ENCODE measurements around the gene ARHGAP6. TPM values are rescaled to one million over a fixed set of nuclear protein-coding genes. Genes with fewer than 3 reads are reported as not detected.

ARHGAP6 gene
- total and polyA plus RNA-seq, 7 donors: 1.8 to 20.6 (median 6.4) TPM

DNA sequence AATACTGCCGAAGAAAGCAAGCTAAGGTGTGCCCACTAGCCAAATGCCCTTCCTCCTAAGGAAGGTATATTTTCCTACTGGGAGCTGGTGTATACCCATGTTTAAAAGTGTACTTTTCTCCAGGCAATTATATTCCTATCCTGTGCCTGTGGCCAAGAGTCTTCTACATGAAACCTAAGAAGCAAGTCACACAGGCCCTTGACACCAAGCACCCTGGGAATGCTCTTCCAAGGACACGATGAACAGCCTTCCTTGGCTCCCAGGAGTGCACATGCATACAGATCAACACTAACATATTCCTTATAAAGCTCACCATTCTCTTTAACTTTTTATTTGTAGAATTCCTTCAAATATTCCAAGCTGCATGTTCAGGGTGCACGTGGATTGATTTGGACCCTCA, 17.3 kb upstream of the ARHGAP6 start:
- Histone ChIP-seq H3K4me3 (no peak overlapping the region), H3K36me3 (ENCODE audit: insufficient read depth in 1 of 2, low read depth in 1 of 2) (no peaks in the 10 kb centered on the region), H3K27me3 (ENCODE audit: insufficient read depth in 3 of 3, low read length in 2 of 3) (peaks cover 0 to 6% (median 0%) of the 10 kb centered on the region in 3 donors), H3K27ac (no peak overlapping the region), H3K9me3 (no peaks in the 10 kb centered on the region), H3K4me1 (peaks cover 4% of the 10 kb centered on the region)
- 39 to 56% (median 53%) methylated on average over 3 of the region's 3 CpGs for WGBS, 3 donors
- ATAC-seq (peak in 2 of 4 donors; percentile 61 to 71), DNase-seq (no peak)
- TF ChIP-seq, protein P1, sequence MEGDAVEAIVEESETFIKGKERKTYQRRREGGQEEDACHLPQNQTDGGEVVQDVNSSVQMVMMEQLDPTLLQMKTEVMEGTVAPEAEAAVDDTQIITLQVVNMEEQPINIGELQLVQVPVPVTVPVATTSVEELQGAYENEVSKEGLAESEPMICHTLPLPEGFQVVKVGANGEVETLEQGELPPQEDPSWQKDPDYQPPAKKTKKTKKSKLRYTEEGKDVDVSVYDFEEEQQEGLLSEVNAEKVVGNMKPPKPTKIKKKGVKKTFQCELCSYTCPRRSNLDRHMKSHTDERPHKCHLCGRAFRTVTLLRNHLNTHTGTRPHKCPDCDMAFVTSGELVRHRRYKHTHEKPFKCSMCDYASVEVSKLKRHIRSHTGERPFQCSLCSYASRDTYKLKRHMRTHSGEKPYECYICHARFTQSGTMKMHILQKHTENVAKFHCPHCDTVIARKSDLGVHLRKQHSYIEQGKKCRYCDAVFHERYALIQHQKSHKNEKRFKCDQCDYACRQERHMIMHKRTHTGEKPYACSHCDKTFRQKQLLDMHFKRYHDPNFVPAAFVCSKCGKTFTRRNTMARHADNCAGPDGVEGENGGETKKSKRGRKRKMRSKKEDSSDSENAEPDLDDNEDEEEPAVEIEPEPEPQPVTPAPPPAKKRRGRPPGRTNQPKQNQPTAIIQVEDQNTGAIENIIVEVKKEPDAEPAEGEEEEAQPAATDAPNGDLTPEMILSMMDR (IDR thresholded peaks at IDR 0.05): no peak
- intact Hi-C loops (cut with DNase I): no loop called here

DNA sequence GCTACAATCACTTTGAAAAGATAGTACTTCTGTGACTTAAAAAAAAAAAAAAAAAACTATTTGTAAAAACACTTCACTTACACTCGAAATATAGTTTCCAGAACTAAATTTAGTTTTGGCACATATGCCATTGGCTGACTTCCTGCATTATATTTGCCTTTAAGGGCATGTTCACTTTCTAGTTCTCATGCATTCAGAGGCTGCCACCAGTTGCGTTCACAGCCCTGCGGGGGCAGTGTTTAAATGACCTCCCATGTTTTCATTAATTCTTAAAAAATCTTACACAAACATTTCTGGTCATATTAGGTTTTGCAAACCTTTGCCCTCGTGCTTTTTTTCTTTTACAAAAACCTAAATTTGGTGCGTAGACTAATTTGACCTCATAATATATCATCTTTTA, 12.4 kb upstream of the ARHGAP6 start:
- WGBS, 3 donors: 32 to 48% (median 35%) methylated on average over 5 of the region's 5 CpGs
- DNase-seq: no peak
- H3K9me3 ChIP-seq: no peaks in the 10 kb centered on the region
- peaks cover 7% of the 10 kb centered on the region for H3K4me1 ChIP-seq
- TF ChIP-seq, protein P1 (IDR thresholded peaks at IDR 0.05): peak; percentile 35
- no peak for ATAC-seq
- peaks cover 0 to 2% (median 0%) of the 10 kb centered on the region in 3 donors for H3K27me3 ChIP-seq (ENCODE audit: insufficient read depth in 3 of 3, low read length in 2 of 3)
- H3K4me3 ChIP-seq: no peak overlapping the region
- no peak overlapping the region for H3K27ac ChIP-seq
- intact Hi-C loops (cut with DNase I): no loop called here
- no peaks in the 10 kb centered on the region for H3K36me3 ChIP-seq (ENCODE audit: insufficient read depth in 1 of 2, low read depth in 1 of 2)

DNA sequence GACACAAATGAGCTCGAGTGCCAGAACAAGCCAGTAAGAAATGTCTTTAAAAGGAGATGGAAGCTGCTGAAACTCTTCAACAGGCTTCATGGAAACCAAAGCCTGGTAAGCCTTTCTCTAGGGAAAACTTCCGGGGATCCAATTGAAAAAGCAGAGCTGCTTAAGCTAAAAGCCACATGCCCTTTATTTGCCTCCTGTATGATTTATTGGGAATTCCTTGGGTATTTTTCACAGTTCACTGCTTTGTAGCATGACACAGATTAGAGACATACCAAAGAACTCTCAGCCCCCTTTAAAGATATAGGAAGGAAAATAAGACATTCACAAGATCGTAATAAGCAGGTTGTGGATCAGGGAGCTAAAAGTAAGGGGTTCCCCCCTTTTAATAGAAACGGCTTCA, 6.5 kb upstream of the ARHGAP6 start:
- Histone ChIP-seq H3K27me3 (ENCODE audit: insufficient read depth in 3 of 3, low read length in 2 of 3) (no peaks in the 10 kb centered on the region), H3K27ac (no peak overlapping the region), H3K4me3 (no peak overlapping the region), H3K36me3 (ENCODE audit: insufficient read depth in 1 of 2, low read depth in 1 of 2) (no peaks in the 10 kb centered on the region), H3K9me3 (no peaks in the 10 kb centered on the region), H3K4me1 (no peaks in the 10 kb centered on the region)
- DNase-seq (no peak), ATAC-seq (no peak)
- TF ChIP-seq, protein P1 (IDR thresholded peaks at IDR 0.05): no peak
- intact Hi-C loops (cut with DNase I): no loop called here
- 43 to 53% (median 51%) methylated on average over 4 of the region's 4 CpGs for WGBS, 3 donors

DNA sequence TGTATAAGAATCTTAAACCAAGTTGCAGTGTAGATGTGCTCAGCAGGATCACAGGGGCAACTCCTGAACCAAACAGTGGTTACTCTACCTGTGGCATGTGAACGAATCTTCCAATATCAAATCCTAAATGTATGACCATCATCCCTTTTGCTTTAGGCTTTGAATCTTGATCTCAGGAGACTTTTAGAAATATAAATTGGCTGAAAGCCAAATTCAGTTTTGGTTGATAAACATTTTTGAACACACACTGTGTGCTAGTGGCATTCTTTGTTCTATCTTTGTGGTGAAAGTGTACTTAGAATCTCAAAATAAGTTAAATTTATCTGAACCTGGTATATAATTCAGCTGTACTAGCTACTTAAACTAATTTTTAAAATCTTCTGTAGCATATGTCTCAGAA, 4.6 kb upstream of the ARHGAP6 start:
- no peak overlapping the region for H3K4me3 ChIP-seq
- ATAC-seq (no peak), DNase-seq (no peak)
- no peaks in the 10 kb centered on the region for H3K36me3 ChIP-seq (ENCODE audit: insufficient read depth in 1 of 2, low read depth in 1 of 2)
- no peak overlapping the region for H3K27ac ChIP-seq
- no peaks in the 10 kb centered on the region for H3K9me3 ChIP-seq
- TF ChIP-seq, protein P1 (IDR thresholded peaks at IDR 0.05): no peak
- H3K4me1 ChIP-seq: no peaks in the 10 kb centered on the region
- intact Hi-C loops (cut with DNase I): no loop called here
- WGBS, 3 donors: 77 to 94% (median 89%) methylated on average over 1 of the region's 1 CpG
- no peaks in the 10 kb centered on the region for H3K27me3 ChIP-seq (ENCODE audit: insufficient read depth in 3 of 3, low read length in 2 of 3)
